ENCODE measurements around the gene SLC35B2. TPM values are rescaled to one million over a fixed set of nuclear protein-coding genes. Genes with fewer than 3 reads are reported as not detected.

The SLC35B2 gene
- polyA plus RNA-seq, 3 donors: 17.4 to 54.0 (median 30.6) TPM

GRCh38 chr6:44305200-44305725, 47.9 kb upstream of the SLC35B2 start:
- intact Hi-C loops (cut with micrococcal nuclease): no loop called here
- Mint-ChIP-seq H3K4me3 (no peak overlapping the region), H3K27ac (peak overlapping the region in 2 of 7 donors; percentile 9 to 52), H3K36me3 (peaks cover 76 to 97% of the 10 kb centered on the region in 2 donors), H3K9me3 (no peaks in the 10 kb centered on the region), H3K27me3 (ENCODE audit: low read depth in 3 of 3) (peaks cover 0 to 2% (median 0%) of the 10 kb centered on the region in 3 donors), H3K4me1 (peaks cover 6% of the 10 kb centered on the region)
- Histone ChIP-seq H3K9ac (ENCODE audit: insufficient read depth, low read length, poor library complexity, severe bottlenecking) (no peak overlapping the region), H3K27ac (ENCODE audit: low read depth in 1 of 2, low read length in 2 of 2) (no peak overlapping the region), H3K4me2 (replicated peaks; ENCODE audit: extremely low read depth, low read length, poor library complexity, severe bottlenecking) (no peak overlapping the region), H3K9me3 (replicated peaks in 1 of 2; ENCODE audit: control insufficient read depth in 1 of 2, insufficient read depth in 1 of 2, low read length in 2 of 2) (no peaks in the 10 kb centered on the region), H3K4me3 (replicated peaks in 1 of 3; ENCODE audit: low read depth in 2 of 3, low read length in 3 of 3) (no peak overlapping the region), H4K20me1 (ENCODE audit: insufficient read depth, low read length) (no peaks in the 10 kb centered on the region), H3K4me1 (ENCODE audit: control insufficient read depth in 1 of 2, insufficient read depth in 2 of 2, low read length in 2 of 2) (no peaks in the 10 kb centered on the region), H3K79me2 (ENCODE audit: insufficient read depth, low read length) (no peaks in the 10 kb centered on the region), H3K27me3 (ENCODE audit: control insufficient read depth in 2 of 2, insufficient read depth in 2 of 2, low read length in 2 of 2) (no peaks in the 10 kb centered on the region), H2AFZ (ENCODE audit: insufficient read depth, low read depth, low read length, poor library complexity, severe bottlenecking) (no peak overlapping the region), H3K36me3 (replicated peaks in 1 of 2; ENCODE audit: control insufficient read depth in 1 of 2, insufficient read depth in 2 of 2, low read length in 2 of 2) (peaks cover 86 to 98% of the 10 kb centered on the region in 2 donors)
- 91% methylated on average over 3 of the region's 5 CpGs for WGBS (ENCODE audit: insufficient coverage)
- TF ChIP-seq CTCF (IDR thresholded peaks at IDR 0.05): no peak
- DNase-seq: no peak

- Histone ChIP-seq H4K20me1 (ENCODE audit: insufficient read depth, low read length) (no peaks in the 10 kb centered on the region), H3K4me1 (ENCODE audit: control insufficient read depth in 1 of 2, insufficient read depth in 2 of 2, low read length in 2 of 2) (no peaks in the 10 kb centered on the region), H3K4me2 (replicated peaks; ENCODE audit: extremely low read depth, low read length, poor library complexity, severe bottlenecking) (no peak overlapping the region), H3K27me3 (ENCODE audit: control insufficient read depth in 2 of 2, insufficient read depth in 2 of 2, low read length in 2 of 2) (no peaks in the 10 kb centered on the region), H3K79me2 (ENCODE audit: insufficient read depth, low read length) (no peaks in the 10 kb centered on the region), H3K4me3 (replicated peaks in 1 of 3; ENCODE audit: low read depth in 2 of 3, low read length in 3 of 3) (no peak overlapping the region), H3K36me3 (replicated peaks in 1 of 2; ENCODE audit: control insufficient read depth in 1 of 2, insufficient read depth in 2 of 2, low read length in 2 of 2) (peaks cover 81 to 96% of the 10 kb centered on the region in 2 donors), H3K27ac (ENCODE audit: low read depth in 1 of 2, low read length in 2 of 2) (no peak overlapping the region), H3K9me3 (replicated peaks in 1 of 2; ENCODE audit: control insufficient read depth in 1 of 2, insufficient read depth in 1 of 2, low read length in 2 of 2) (no peaks in the 10 kb centered on the region), H2AFZ (ENCODE audit: insufficient read depth, low read depth, low read length, poor library complexity, severe bottlenecking) (no peak overlapping the region), H3K9ac (ENCODE audit: insufficient read depth, low read length, poor library complexity, severe bottlenecking) (no peak overlapping the region)
- 84% methylated on average over 15 of the region's 25 CpGs for WGBS (ENCODE audit: insufficient coverage)
- peaks cover 0 to 2% (median 0%) of the 10 kb centered on the region in 3 donors for H3K27me3 Mint-ChIP-seq (ENCODE audit: low read depth in 3 of 3)
- peaks cover 9% of the 10 kb centered on the region for H3K4me1 Mint-ChIP-seq
- no peak overlapping the region for H3K4me3 Mint-ChIP-seq
- no peaks in the 10 kb centered on the region for H3K9me3 Mint-ChIP-seq
- peak overlapping the region in 1 of 7 donors; percentile 37 for H3K27ac Mint-ChIP-seq
- H3K36me3 Mint-ChIP-seq: peaks cover 74 to 97% of the 10 kb centered on the region in 2 donors
- TF ChIP-seq CTCF (IDR thresholded peaks at IDR 0.05): peak; percentile 89
- peak; percentile 25 to 57 (median 26) for DNase-seq
- intact Hi-C loops (cut with micrococcal nuclease): no loop called here
Measured at GRCh38 chr6:44304282-44305199, 47.2 kb upstream of the SLC35B2 start.

Measured in CD14-positive monocyte (primary cell).